ENCODE data around the gene HAL.

DNA sequence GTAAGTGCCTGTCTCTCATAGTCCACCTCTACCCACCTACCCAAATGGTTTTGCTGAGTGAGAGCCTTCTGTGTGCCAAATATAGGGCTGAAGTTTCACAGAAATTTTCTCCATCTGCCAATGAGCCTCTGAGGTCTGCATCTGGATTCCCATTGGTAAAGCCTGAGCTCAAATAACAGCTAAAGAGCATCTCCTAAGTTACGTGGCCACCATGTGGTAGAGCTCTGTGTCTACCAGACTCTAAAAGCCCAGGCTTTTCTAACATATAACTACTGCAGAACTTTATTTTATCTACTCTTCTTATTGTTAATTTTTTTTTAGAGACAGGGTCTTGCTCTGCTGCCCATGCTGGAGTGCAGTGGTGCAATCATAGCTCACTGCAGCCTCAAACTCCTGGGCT lies 37.0 kb downstream of the HAL start:
- TF ChIP-seq, protein P1, sequence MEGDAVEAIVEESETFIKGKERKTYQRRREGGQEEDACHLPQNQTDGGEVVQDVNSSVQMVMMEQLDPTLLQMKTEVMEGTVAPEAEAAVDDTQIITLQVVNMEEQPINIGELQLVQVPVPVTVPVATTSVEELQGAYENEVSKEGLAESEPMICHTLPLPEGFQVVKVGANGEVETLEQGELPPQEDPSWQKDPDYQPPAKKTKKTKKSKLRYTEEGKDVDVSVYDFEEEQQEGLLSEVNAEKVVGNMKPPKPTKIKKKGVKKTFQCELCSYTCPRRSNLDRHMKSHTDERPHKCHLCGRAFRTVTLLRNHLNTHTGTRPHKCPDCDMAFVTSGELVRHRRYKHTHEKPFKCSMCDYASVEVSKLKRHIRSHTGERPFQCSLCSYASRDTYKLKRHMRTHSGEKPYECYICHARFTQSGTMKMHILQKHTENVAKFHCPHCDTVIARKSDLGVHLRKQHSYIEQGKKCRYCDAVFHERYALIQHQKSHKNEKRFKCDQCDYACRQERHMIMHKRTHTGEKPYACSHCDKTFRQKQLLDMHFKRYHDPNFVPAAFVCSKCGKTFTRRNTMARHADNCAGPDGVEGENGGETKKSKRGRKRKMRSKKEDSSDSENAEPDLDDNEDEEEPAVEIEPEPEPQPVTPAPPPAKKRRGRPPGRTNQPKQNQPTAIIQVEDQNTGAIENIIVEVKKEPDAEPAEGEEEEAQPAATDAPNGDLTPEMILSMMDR (IDR thresholded peaks at IDR 0.05), result no peak
- no peak for TF ChIP-seq POLR2A (IDR thresholded peaks at IDR 0.05)
